Natural killer cell (primary cell): ENCODE results near the gene ARHGEF12. TPM values are rescaled to one million over a fixed set of nuclear protein-coding genes. Genes with fewer than 3 reads are reported as not detected.

Source experiments
- ATAC-seq, 3 donors: fragments of 150-1000 bp in 2 of 3; fragments of 200-7000 bp in 1 of 3; cut with Tn5 transposase; 1 replicate in 1 of 3; 2 replicates in 2 of 3; pipeline ENCODE4 v1.10.0; 2021; ENCODE audit warnings: mild to moderate bottlenecking in 2 of 3, moderate library complexity in 2 of 3
- DNase-seq, 2 donors: peaks; one replicate each; pipeline versions ENCODE4 v3.0.0 to v3.0.0-alpha.2; 2013 to 2021; ENCODE audit warnings: mixed read lengths in 1 of 2
- H3K27ac ChIP-seq: one replicate; pipeline ENCODE4 v1.5.1; 2013; ENCODE audit warnings: mild to moderate bottlenecking, low read length
- H3K27me3 ChIP-seq: one replicate; pipeline ENCODE4 v1.6.1; 2013; ENCODE audit warnings: low read length; ENCODE audit not compliant: control insufficient read depth, insufficient read depth
- H3K36me3 ChIP-seq: one replicate; pipeline ENCODE4 v1.6.1; 2013; ENCODE audit warnings: low read length; ENCODE audit not compliant: control insufficient read depth, insufficient read depth
- H3K4me1 ChIP-seq: one replicate; pipeline ENCODE4 v1.6.1; 2013; ENCODE audit warnings: low read length; ENCODE audit not compliant: control insufficient read depth, insufficient read depth
- H3K4me3 ChIP-seq: one replicate; pipeline ENCODE4 v1.5.1; 2013; ENCODE audit warnings: low read length
- H3K9me3 ChIP-seq: one replicate; pipeline ENCODE4 v1.6.1; 2013; ENCODE audit warnings: low read length; ENCODE audit not compliant: control insufficient read depth, insufficient read depth
- H3K27ac Mint-ChIP-seq, 2 donors: one replicate each; pipeline ENCODE4 v1.8.0; 2022; ENCODE audit warnings: mild to moderate bottlenecking in 2 of 2, mixed read lengths in 2 of 2, moderate library complexity in 1 of 2
- H3K27me3 Mint-ChIP-seq, 2 donors: one replicate each; pipeline ENCODE4 v1.8.0; 2022; ENCODE audit warnings: low read depth in 2 of 2, mixed read lengths in 2 of 2
- H3K36me3 Mint-ChIP-seq: one replicate; pipeline ENCODE4 v1.8.0; 2022; ENCODE audit warnings: mixed read lengths
- H3K4me1 Mint-ChIP-seq, 2 donors: one replicate each; pipeline ENCODE4 v1.8.0; 2022; ENCODE audit warnings: mixed read lengths in 2 of 2
- H3K4me3 Mint-ChIP-seq: one replicate; pipeline ENCODE4 v1.8.0; 2022; ENCODE audit warnings: mild to moderate bottlenecking, moderate library complexity, mixed read lengths
- H3K9me3 Mint-ChIP-seq, 2 donors: one replicate each; pipeline ENCODE4 v1.8.0; 2022; ENCODE audit warnings: mixed read lengths in 2 of 2
- CTCF ChIP-seq: fragments of 200-600 bp; IDR thresholded peaks from one replicate; pipeline ENCODE4 v1.8.0; 2022; ENCODE audit warnings: antibody characterized with exemption
- WGBS: methylation state at CpG from one replicate; pipeline ENCODE4 v1.1.7; 2013; ENCODE audit warnings: missing lambda C conversion rate; ENCODE audit not compliant: insufficient coverage; 5-methylcytosine and 5-hydroxymethylcytosine counted together
- intact Hi-C: fragments of 100-400 bp; cut with micrococcal nuclease; formaldehyde crosslinking; loops from one replicate; pipeline ENCODE4 v1.14.2; 2022
- total RNA-seq, 4 donors: library from RNA; stranded (reverse); fragments of 120-200 nt in 1 of 4; gene quantifications; one replicate each; pipeline versions ENCODE4 v1.2.3 to v1.2.4, GENCODE V29; 2013 to 2022

The ARHGEF12 gene
- total RNA-seq, 3 donors from 2014 or later (not counting 1 experiment from before 2014, with no cell fraction given) = 38.4 to 52.3 (median 42.1) TPM

DNA sequence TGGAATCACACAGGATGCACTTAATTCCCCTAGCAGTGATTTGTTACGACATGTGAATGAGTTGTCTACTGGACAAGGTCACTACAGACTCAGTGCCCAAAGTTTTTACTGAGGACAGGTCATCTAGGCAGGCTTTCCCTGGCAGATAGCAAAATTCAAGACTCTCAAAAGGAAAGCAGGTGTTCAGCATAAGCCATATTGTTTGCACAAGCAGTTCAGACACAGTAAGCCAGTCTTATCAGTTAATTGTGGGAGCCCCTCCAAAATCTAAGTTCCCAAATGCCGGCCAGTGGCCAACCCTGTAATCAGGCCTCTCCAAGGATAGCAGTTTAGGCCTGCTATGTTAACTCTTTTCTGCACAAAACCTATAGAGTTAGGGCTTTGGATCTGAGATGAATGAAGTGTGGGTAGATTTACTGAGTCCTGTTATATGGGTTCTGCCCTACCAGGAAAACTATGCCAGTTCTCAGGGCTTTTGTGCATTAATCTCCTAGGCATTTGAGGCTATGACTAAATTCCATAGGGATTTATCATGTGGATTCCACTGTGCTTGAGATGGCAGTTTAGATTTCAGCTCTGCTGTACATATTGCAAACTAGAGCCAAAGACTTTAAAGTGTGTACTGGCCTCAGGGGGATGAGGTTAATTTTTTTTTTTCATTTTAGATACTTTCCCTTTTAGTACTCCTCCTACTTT lies 4.8 kb upstream of the ARHGEF12 start:
- Histone ChIP-seq H3K27ac (no peak overlapping the region), H3K4me1 (peaks cover 5% of the 10 kb centered on the region), H3K4me3 (no peak overlapping the region), H3K27me3 (peaks cover 6% of the 10 kb centered on the region), H3K9me3 (no peaks in the 10 kb centered on the region), H3K36me3 (no peaks in the 10 kb centered on the region)
- Mint-ChIP-seq H3K4me1 (peaks cover 22% of the 10 kb centered on the region in 2 donors), H3K4me3 (no peak overlapping the region), H3K36me3 (no peaks in the 10 kb centered on the region), H3K27me3 (peaks cover 34 to 52% of the 10 kb centered on the region in 2 donors), H3K27ac (no peak overlapping the region), H3K9me3 (no peaks in the 10 kb centered on the region)
- ATAC-seq (no peak), DNase-seq (no peak)
- intact Hi-C loops = no loop called here
- no peak for TF ChIP-seq CTCF
- WGBS = 68% methylated on average over 2 of the region's 2 CpGs

GRCh38 chr11:120332822-120333716 lies 3.1 kb upstream of the ARHGEF12 start:
- intact Hi-C loops = no loop called here
- ATAC-seq (no peak), DNase-seq (no peak)
- WGBS = 85% methylated on average over 3 of the region's 5 CpGs
- H3K36me3 ChIP-seq = no peaks in the 10 kb centered on the region
- H3K4me1 ChIP-seq = peaks cover 16% of the 10 kb centered on the region
- Mint-ChIP-seq H3K4me1 (peaks cover 24% of the 10 kb centered on the region in 2 donors), H3K27ac (no peak overlapping the region), H3K36me3 (no peaks in the 10 kb centered on the region), H3K9me3 (no peaks in the 10 kb centered on the region), H3K27me3 (peaks cover 32 to 50% of the 10 kb centered on the region in 2 donors), H3K4me3 (no peak overlapping the region)
- no peak for TF ChIP-seq CTCF
- H3K9me3 ChIP-seq = no peaks in the 10 kb centered on the region
- no peak overlapping the region for H3K4me3 ChIP-seq
- H3K27ac ChIP-seq = no peak overlapping the region
- peaks cover 1% of the 10 kb centered on the region for H3K27me3 ChIP-seq

DNA sequence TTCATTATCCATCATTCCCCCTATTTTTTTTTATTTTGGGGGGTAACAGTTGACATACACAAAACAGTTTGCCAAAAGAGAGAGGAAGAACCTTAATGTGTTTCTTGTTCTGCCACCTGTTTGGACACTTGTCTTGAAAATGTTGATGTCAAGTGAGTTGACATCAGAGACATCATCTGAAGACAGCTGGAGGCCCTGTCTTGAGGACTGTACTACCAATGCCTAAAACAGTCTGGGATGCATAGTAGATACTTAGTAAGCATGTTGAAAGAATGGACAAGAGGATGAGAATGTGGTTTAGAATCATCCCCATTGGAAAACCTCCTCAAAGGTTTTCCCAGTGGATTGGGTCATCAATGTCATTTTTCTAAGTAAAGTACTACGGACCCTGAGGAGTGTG lies 2.4 kb upstream of the ARHGEF12 start:
- no peak for TF ChIP-seq CTCF
- Mint-ChIP-seq H3K36me3 (no peaks in the 10 kb centered on the region), H3K4me1 (peaks cover 26% of the 10 kb centered on the region in 2 donors), H3K27me3 (peaks cover 28 to 57% of the 10 kb centered on the region in 2 donors), H3K4me3 (no peak overlapping the region), H3K27ac (no peak overlapping the region), H3K9me3 (no peaks in the 10 kb centered on the region)
- peaks cover 9% of the 10 kb centered on the region for H3K27me3 ChIP-seq
- ATAC-seq (no peak), DNase-seq (no peak)
- no peak overlapping the region for H3K4me3 ChIP-seq
- peaks cover 16% of the 10 kb centered on the region for H3K4me1 ChIP-seq
- no peak overlapping the region for H3K27ac ChIP-seq
- WGBS = 86% methylated on average over 1 of the region's 1 CpG
- no peaks in the 10 kb centered on the region for H3K9me3 ChIP-seq
- H3K36me3 ChIP-seq = no peaks in the 10 kb centered on the region
- intact Hi-C loops = loop anchor here (2.0 kb wide), 1 partner anchor 861 kb away; no protein-coding TSS in a partner anchor
